Epithelial cell of proximal tubule (primary cell): Measurements from ENCODE around the gene PARN. TPM values are rescaled to one million over a fixed set of nuclear protein-coding genes. Genes with fewer than 3 reads are reported as not detected.
"Not testable (repeated sequence)": the region's sequence is repeated elsewhere in the genome, so short reads cannot be mapped to it uniquely, and the experiment has no call there.

Source experiments
- DNase-seq: peaks from one replicate; pipeline ENCODE4 v3.0.0-alpha.2; 2011; ENCODE audit warnings: low read depth
- H3K4me3 ChIP-seq: 2 replicates; pipeline ENCODE4 v1.5.1; 2011; ENCODE audit warnings: low read depth, mild to moderate bottlenecking, low read length
- CTCF ChIP-seq: conservative IDR thresholded peaks from 2 replicates; pipeline ENCODE4 v1.5.1; 2012; ENCODE audit warnings: low read depth, mild to moderate bottlenecking, low read length
- total RNA-seq: library from RNA; depleted of rRNA; stranded (reverse); fragments of >200 nt; gene quantifications from 2 replicates; pipeline ENCODE4 v1.2.3, GENCODE V29; 2015

Gene PARN
- total RNA-seq, 1 donor from 2014 or later: 28.5 TPM

- DNase-seq: no peak
Observed at GRCh38 chr16:14585287-14585686, 44.8 kb downstream of the PARN start.

GRCh38 chr16:14580926-14581325, 49.1 kb downstream of the PARN start:
- not testable (repeated sequence) for DNase-seq, H3K4me3 ChIP-seq

More at GRCh38 chr16:14585287-14585686, 44.8 kb downstream of the PARN start:
- H3K4me3 ChIP-seq: no peak overlapping the region
- no peak for TF ChIP-seq CTCF

GRCh38 chr16:14579266-14579665, 50.8 kb downstream of the PARN start:
- no peak overlapping the region for H3K4me3 ChIP-seq
- DNase-seq: no peak
- no peak for TF ChIP-seq CTCF

- peak; percentile 9 for DNase-seq
- no peak for TF ChIP-seq CTCF
- no peak overlapping the region for H3K4me3 ChIP-seq
Observed at GRCh38 chr16:14576532-14576931, 53.5 kb downstream of the PARN start.

GRCh38 chr16:14576069-14576468, 54.0 kb downstream of the PARN start:
- TF ChIP-seq CTCF: no peak
- DNase-seq: no peak
- H3K4me3 ChIP-seq: no peak overlapping the region

- not testable (repeated sequence) for H3K4me3 ChIP-seq, DNase-seq
Observed at GRCh38 chr16:14574698-14575415, 55.2 kb downstream of the PARN start.

GRCh38 chr16:14572535-14572934, 57.5 kb downstream of the PARN start:
- no peak overlapping the region for H3K4me3 ChIP-seq
- DNase-seq: no peak
- no peak for TF ChIP-seq CTCF

- DNase-seq: no peak
Observed at GRCh38 chr16:14569213-14569612, 60.8 kb downstream of the PARN start.

More at GRCh38 chr16:14569213-14569612, 60.8 kb downstream of the PARN start:
- no peak for TF ChIP-seq CTCF
- H3K4me3 ChIP-seq: no peak overlapping the region
